Left forelimb (tissue), 1 donor: Measurements from ENCODE around the gene CEP135.
"Not testable (repeated sequence)": the region's sequence is repeated elsewhere in the genome, so short reads cannot be mapped to it uniquely, and the experiment has no call there.

ENCODE experiments used
- DNase-seq: peaks from one replicate; pipeline ENCODE4 v3.0.0-alpha.2; 2018; ENCODE audit warnings: low spot score

Gene CEP135

GRCh38 chr4:55947254-55947882 is 1.4 kb upstream of the CEP135 start:
- DNase-seq, result no peak

GRCh38 chr4:55947912-55948725 is 626 bp upstream of the CEP135 start:
- DNase-seq, result no peak

- no peak for DNase-seq
These were observed 697 bp downstream of the CEP135 start for GRCh38 chr4:55949482-55949802.

GRCh38 chr4:55951191-55951922 is 2.6 kb downstream of the CEP135 start:
- DNase-seq, result no peak

GRCh38 chr4:55955710-55956109 is 7.0 kb downstream of the CEP135 start:
- DNase-seq, result no peak

GRCh38 chr4:55959655-55960054 is 10.9 kb downstream of the CEP135 start:
- no peak for DNase-seq

GRCh38 chr4:55964046-55964445 is 15.3 kb downstream of the CEP135 start:
- DNase-seq, result no peak

- DNase-seq, result no peak
These were observed 16.8 kb downstream of the CEP135 start for GRCh38 chr4:55965585-55965984.

GRCh38 chr4:55966324-55966723 is 17.6 kb downstream of the CEP135 start:
- DNase-seq, result not testable (repeated sequence)

- no peak for DNase-seq
These were observed 18.6 kb downstream of the CEP135 start for GRCh38 chr4:55967376-55967775.

- no peak for DNase-seq
These were observed 24.9 kb downstream of the CEP135 start for GRCh38 chr4:55973650-55974049.

GRCh38 chr4:55977811-55978210 is 29.1 kb downstream of the CEP135 start:
- DNase-seq, result no peak

GRCh38 chr4:55979562-55979961 is 30.8 kb downstream of the CEP135 start:
- no peak for DNase-seq

GRCh38 chr4:55980725-55981124 is 32.0 kb downstream of the CEP135 start:
- no peak for DNase-seq

- DNase-seq, result no peak
These were observed 34.2 kb downstream of the CEP135 start for GRCh38 chr4:55982976-55983375.

- DNase-seq, result no peak
These were observed 41.0 kb downstream of the CEP135 start for GRCh38 chr4:55989766-55990165.

- DNase-seq, result no peak
These were observed 45.4 kb downstream of the CEP135 start for GRCh38 chr4:55993994-55994663.

- no peak for DNase-seq
These were observed 47.9 kb downstream of the CEP135 start for GRCh38 chr4:55996646-55997045.

GRCh38 chr4:56003606-56004005 is 54.9 kb downstream of the CEP135 start:
- no peak for DNase-seq

GRCh38 chr4:56004235-56004634 is 55.5 kb downstream of the CEP135 start:
- DNase-seq, result no peak

GRCh38 chr4:56007154-56007553 is 58.4 kb downstream of the CEP135 start:
- no peak for DNase-seq

GRCh38 chr4:56008206-56008605 is 59.5 kb downstream of the CEP135 start:
- DNase-seq, result no peak

GRCh38 chr4:56026596-56026995 is 77.9 kb downstream of the CEP135 start:
- no peak for DNase-seq
